Dermis blood vessel endothelial cell (primary cell): ENCODE measurements around the gene VPS54. TPM values are rescaled to one million over a fixed set of nuclear protein-coding genes. Genes with fewer than 3 reads are reported as not detected.
"Not testable (repeated sequence)": the region's sequence is repeated elsewhere in the genome, so short reads cannot be mapped to it uniquely, and the experiment has no call there.

Source experiments
- DNase-seq: peaks from one replicate; pipeline ENCODE4 v3.0.0; 2010
- total RNA-seq: library from RNA; depleted of rRNA; stranded (reverse); fragments of >200 nt; gene quantifications from 2 replicates; pipeline ENCODE4 v1.2.3, GENCODE V29; 2014

Gene VPS54
- total RNA-seq, 1 donor from 2014 or later: 24.0 TPM

DNA sequence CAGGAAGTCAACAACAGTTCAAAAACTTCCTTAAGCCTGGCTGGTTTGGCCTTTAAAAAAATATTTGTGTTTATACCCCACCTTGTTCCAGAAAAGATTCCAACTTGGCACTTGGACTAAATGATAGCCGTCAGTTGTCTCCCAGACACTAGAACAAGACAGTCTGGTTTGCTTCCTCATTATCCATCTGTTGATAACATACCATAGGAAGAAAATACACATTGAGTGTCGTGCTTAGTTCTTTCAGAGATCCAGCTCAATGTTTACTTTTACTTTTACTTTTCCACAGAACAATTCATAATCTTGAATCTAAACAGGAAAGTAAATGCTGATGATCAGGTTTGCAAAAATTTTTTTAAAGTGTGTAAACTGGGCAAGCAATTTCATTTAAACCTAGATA lies 2.4 kb upstream of the VPS54 start:
- peak; percentile 24 for DNase-seq

DNA sequence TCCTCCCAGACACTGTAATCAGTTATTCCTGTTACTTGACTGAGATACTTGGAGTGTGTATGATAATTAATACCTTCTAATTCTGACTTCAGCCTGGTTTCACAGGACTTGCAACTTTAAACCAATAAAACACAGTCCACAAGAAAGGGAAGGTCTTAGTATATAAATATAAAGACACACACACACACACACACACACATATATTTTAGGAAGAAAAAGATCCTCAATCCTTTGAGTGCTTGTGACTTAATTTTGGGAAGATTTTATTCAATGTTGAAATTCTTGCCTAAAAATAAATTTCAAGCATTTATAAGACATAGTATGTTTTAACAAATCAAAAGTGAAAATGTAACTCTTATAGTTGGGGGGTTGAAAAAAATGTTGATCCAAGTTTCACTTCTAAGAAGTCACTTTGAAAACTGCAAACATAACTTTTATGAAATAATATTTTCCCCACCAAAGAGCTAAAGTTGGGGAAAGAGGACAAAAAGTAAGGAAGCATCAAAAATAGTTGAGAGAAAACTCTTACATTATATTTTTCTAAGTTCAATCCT lies 824 bp upstream of the VPS54 start:
- no peak for DNase-seq

- peak; percentile 57 for DNase-seq
Observed at GRCh38 chr2:64018701-64019082, 536 bp downstream of the VPS54 start.

DNA sequence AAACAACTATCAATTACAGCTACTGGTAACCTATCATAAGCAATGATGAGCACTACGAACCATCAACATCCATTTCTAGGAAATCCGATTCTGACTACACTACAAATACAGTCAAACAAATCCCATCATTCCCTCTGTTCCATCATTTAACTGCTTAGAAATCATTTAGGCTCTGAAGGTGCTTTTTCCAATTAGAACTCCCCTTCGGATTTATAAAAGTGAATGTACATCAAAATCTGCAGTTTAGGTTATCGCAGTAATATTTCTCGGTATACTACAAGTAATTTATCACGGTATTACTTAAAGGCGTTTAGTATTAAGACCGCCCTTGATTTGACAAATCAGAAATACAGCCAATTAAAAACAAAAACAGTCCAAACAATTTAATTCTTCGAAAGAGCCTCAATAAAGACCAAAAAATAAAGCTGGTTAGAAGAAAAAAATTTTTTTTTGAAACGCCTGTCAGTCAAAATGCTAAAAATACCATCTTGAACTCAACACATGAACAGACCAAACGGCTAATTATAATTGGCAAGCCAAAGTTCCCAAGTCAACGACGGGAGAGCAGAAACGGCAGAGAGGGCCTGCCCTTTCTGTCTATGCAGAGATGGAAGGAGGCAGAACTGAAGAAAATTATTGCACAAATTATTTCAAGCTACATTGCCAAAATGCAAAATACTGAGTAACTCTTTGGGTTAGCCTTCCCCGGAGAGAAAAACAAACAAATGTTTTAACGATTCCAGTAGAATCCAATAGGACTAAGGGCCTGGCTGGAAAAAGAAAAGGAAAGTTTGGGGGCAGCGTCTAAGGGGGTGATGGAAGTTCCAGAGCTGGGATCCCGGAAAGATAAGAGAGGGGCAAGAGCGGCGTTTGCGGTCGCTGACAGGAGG lies 1.2 kb downstream of the VPS54 start:
- DNase-seq: peak; percentile 54

DNA sequence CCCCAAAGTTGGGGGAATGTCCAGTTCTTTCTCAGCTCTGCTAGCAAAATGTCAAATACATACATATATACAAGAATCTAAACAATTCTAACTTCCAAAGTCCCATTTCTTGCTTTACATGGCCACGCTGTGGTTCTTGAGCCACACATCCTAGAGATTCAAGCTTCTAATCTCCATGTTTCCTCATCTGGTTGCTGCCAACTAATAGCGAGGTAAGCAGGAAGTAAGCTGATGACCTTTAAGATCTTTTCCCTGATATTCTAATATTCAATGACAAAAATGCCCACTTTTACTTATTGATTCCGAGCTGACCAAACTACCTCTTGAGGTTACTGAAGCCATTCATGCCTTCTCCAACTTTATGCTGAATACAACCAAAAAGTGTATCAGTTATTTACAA lies 3.3 kb downstream of the VPS54 start:
- no peak for DNase-seq

- DNase-seq: no peak
Observed at GRCh38 chr2:64015391-64015790, 3.8 kb downstream of the VPS54 start.

DNA sequence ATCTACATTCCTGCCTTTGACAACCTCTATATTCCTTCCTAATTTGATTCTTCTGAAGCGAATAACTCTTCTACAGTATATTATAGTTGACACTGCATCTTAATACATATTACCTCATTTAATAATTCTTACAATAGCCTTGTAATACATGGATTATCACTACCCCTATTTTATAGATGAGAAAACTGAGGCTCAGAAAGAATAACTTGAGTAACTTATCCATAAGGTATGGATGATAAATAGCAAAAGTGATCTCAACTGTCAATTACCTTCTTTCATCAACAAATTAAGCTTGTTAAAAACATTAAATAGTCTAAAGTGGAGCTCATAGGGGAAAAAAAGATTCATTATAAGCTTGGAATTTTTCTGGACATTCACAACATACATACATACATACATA lies 4.6 kb downstream of the VPS54 start:
- no peak for DNase-seq

DNA sequence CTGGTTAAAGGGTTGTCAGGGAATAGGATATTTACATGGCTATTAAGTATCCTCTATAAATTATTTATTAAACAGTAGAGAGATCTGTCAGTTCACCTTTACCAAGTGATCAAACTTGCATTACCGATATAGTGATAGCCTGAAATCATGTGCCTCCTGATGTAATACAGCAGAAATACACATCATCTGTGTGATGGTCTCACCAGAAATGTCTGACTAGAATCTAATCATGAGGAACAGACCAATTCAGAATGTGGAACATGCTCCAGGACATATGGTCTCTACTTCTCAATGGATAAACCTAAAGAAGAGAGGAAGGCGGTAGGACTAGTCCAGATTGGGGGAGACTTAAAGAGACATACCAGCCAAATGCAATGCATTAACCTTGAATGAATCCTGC lies 6.2 kb downstream of the VPS54 start:
- no peak for DNase-seq

GRCh38 chr2:64012115-64012514 lies 7.1 kb downstream of the VPS54 start:
- no peak for DNase-seq

GRCh38 chr2:64008434-64009009 lies 10.7 kb downstream of the VPS54 start:
- DNase-seq: no peak

DNA sequence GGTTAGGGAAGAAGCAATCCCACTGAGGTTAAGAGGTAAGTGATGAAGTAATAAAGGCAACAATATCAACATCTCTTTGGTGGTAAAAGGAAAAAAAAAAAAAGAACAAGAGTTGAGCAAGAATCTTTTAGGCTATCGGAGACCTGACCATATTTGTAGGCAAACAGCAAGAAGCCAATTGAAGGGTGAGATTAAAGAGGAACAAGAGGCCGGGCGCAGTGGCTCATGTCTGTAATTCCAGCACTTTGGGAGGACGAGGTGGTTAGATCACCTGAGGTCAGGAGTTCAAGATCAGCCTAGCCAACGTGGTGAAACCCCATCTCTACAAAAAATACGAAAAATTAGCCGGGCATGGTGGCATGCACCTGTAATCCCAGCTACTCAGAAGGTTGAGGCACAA lies 11.3 kb downstream of the VPS54 start:
- no peak for DNase-seq

DNA sequence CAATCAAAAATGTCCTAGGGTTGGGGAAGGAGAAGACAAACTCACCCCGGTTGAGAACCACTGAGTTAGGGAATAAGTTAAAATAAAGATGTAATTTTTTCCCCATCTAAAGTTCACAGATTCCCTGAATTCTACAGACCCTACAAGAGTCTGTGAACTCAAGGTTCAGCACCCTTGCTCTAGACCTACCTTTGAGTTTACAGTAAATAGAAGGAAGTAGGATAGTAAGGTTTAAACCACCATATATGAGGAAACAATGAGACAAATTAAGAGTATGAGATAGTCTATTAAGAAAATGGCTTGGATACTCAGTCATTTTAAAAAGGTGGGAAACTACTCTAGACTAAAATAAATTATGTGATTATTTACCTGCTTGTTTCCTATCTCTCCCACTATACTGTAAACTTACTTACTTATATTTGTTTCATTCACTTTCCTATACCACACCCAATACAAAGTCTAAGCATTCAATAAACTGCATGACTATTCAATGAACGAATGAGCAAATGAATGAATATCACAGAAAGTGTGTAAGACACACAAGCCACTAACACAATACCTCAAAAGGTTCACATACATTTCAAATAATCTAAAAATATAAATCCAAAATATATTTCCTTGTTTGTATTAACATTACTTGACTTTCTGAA lies 13.4 kb downstream of the VPS54 start:
- DNase-seq: no peak

DNA sequence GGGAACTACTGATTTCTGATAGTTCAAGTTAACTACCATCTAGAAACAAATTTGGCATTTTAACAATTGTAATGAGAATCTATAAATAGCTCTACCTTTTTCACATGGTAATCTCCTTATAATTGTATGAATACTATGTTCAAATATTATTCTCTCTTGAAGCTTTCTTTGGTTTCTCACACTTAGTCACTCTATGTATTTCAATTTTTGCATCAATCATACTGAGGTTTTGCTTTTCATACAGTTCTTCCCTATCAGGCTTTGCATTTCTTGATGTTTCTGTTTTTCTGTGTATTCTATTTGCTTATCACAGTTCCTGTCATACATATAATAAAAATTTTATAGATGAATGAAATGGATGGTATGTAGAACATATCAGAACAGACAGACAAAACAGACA lies 16.0 kb downstream of the VPS54 start:
- DNase-seq: no peak

DNA sequence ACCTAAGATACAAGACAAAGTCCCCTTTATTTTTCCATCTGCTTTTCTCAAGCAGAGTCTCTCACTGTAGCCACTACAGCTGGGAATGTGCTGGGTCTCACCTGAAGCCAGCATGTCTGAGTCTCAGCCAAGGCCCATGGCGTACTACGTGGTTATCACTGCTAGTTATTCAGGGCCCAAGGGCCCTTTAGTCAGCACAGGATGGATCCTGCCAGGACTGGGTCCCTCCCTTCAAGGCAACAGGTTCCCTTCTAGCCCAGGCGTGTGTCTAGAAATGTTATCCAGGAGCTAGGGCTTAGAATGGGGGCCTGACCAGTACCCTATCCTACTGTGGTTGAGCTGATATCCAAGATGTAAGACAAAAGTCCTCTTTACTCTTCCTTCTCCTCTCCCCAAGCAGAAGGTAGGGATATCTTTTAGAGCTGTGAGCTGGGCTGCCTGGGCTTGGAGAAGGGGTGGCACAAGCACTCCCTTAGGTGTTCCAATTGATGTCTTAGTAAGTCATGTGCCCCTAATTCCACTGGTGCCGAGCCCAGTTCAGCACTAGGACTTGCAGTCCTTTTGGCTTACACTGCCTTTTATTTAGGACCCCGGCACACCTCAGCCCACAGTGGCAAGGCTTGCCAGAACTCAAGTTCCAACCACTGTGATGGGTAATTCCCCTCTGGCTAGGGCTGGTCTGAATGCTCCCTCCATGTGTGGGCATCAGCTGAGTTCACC lies 17.7 kb downstream of the VPS54 start:
- DNase-seq: no peak

DNA sequence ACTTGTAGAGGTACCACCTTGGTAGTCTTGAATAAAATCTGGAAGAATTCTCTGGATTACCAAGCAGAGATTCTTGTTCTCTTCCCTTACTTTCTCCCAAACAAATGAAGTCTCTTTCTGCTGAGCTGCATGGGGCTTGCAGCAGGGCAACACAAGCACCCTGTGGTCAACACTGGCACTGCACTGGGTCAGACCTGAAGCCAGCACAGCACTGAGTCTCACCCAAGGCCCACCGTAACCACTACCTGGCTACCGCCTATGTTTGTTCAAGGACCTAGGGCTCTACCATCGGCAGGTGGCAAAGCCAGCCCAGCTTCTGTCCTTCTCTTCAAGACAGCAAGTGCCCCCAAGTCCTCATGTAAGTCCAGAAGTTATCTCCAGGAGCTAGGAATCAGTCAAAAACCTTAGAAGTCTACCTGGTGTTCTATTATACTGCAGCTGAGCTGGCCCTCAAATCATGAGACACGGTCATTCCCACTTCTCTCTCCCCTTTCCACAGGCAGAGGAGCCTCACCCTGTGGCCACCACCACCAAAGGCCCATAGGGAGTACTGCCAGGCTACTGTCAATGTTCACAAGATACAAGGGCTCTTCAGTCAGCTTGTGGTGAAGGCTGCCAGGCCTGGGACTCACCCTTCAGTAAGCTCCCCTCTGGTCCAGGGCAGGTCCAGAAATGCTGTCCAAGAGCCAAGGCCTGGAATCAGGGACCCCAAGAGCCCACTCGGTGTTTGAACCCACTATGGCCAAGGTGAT lies 18.4 kb downstream of the VPS54 start:
- peak; percentile 4 for DNase-seq

DNA sequence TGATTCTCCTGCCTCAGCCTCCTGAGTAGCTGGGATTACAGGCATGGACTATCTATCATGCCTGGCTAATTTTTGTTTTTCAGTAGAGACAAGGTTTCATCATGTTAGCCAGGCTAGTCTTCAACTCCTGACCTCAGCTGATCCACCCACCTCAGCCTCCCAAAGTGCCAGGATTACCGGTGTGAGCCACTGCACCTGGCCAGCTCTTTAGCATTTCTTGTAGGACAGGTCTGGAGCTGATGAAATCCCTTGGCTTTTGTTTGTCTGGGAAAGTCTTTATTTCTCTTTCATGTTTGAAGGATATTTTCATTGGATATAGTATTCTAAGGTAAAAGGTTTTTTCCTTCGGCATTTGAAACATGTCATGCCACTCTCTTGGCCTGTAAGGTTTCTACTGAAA lies 20.2 kb downstream of the VPS54 start:
- DNase-seq: no peak

DNA sequence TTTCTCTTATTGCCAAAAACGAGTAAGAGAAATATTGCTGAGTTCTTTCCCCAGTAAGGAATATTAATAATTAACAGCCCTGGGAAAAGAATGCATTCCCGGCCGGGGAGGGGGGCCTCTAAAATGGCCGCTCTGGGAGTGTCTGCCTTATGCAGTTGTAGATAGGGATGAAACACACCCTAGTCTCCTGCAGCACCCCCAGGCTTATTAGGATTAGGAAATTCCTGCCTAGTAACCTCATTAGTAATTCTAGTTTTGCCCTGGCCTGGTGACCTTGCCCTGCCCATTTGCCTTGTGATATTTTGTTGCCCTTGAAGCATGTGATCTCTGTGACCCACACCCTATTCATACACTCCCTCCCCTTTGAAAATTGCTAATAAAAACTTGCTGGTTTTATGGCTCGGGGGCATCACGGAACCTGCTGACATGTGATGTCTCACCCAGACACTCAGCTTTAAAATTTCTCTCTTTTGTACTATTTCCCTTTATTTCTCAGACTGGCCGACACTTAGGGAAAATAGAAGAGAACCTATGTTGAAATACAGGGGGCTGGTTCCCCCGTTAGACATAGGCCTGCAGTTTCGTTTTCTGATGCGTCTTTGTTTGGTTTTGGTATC lies 22.5 kb downstream of the VPS54 start:
- not testable (repeated sequence) for DNase-seq

GRCh38 chr2:63994329-63995070 lies 24.7 kb downstream of the VPS54 start:
- not testable (repeated sequence) for DNase-seq

GRCh38 chr2:63993871-63994270 lies 25.4 kb downstream of the VPS54 start:
- no peak for DNase-seq

GRCh38 chr2:63993130-63993584 lies 26.1 kb downstream of the VPS54 start:
- not testable (repeated sequence) for DNase-seq
